HL-60 (cell line): ENCODE data around the gene SASH1.

Experiments used
- DNase-seq, 2 experiments: peaks; one replicate each; pipeline ENCODE4 v3.0.0-alpha.2; 2010 to 2020; ENCODE audit warnings: low read depth in 1 of 2, low spot score in 1 of 2
- H3K27ac ChIP-seq: fragments of 250-450 bp; sonication (Bioruptor Pico); replicated peaks from 2 replicates; pipeline ENCODE4 v1.5.1; 2020; ENCODE audit warnings: mild to moderate bottlenecking, moderate library complexity
- H3K27me3 ChIP-seq: fragments of 250-450 bp; sonication (Bioruptor Pico); 2 replicates; pipeline ENCODE4 v1.5.1; 2021; ENCODE audit warnings: mild to moderate bottlenecking, moderate library complexity; ENCODE audit not compliant: insufficient read depth, poor library complexity, severe bottlenecking
- H3K4me3 ChIP-seq: replicated peaks from 2 replicates; pipeline ENCODE4 v1.5.1; 2011; ENCODE audit warnings: mild to moderate bottlenecking, control low read depth, low read length; ENCODE audit not compliant: insufficient read depth
- CTCF ChIP-seq: IDR thresholded peaks from one replicate; pipeline ENCODE4 v1.5.1; 2011; ENCODE audit warnings: low read length, control low read depth, inconsistent platforms; ENCODE audit not compliant: insufficient read depth
- GABPA ChIP-seq: IDR thresholded peaks from 2 replicates; pipeline ENCODE4 v1.6.1; 2012; ENCODE audit warnings: low read depth
- POLR2AphosphoS5 ChIP-seq: IDR thresholded peaks from 2 replicates; pipeline ENCODE4 v1.6.1; 2012; ENCODE audit warnings: low read depth
- REST ChIP-seq: IDR thresholded peaks from 2 replicates; pipeline ENCODE4 v1.6.1; 2012; ENCODE audit warnings: low read depth; ENCODE audit not compliant: insufficient replicate concordance
- SPI1 ChIP-seq: IDR thresholded peaks from 2 replicates; pipeline ENCODE4 v1.6.1; 2012; ENCODE audit warnings: low read depth, mild to moderate bottlenecking, borderline replicate concordance

The SASH1 gene

DNA sequence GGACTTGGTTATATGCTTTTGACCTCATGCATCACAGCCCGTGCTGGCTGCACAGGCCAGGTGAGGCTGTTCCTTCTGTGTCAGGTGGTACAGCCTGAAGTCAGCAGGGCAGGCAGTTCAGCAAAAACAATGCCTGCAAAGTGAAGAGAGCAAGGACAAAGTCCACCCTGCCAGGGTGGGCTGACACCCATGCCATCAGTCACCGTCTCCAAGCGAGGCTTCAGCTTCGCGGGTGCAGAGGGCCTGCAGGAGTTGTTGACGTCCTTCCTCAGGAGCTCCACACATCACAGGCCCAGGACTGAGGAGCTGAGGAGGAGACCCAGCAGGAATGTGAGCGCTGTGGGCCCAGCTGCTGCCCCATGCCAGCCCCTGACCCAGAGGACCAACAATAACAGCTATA lies 111.3 kb downstream of the SASH1 start:
- no peak for DNase-seq
- no peaks in the 10 kb centered on the region for H3K27me3 ChIP-seq
- H3K27ac ChIP-seq = no peak overlapping the region
- no peak overlapping the region for H3K4me3 ChIP-seq
- TF ChIP-seq REST (no peak), CTCF (no peak), SPI1 (no peak), GABPA (no peak), POLR2AphosphoS5 (no peak)

- Histone ChIP-seq H3K27me3 (no peaks in the 10 kb centered on the region), H3K27ac (no peak overlapping the region), H3K4me3 (no peak overlapping the region)
- TF ChIP-seq POLR2AphosphoS5 (no peak), REST (no peak), GABPA (no peak), CTCF (no peak)
- no peak for DNase-seq
Observed at GRCh38 chr6:148455225-148455624, 112.6 kb downstream of the SASH1 start.

- Histone ChIP-seq H3K27me3 (no peaks in the 10 kb centered on the region), H3K4me3 (no peak overlapping the region), H3K27ac (no peak overlapping the region)
- DNase-seq = no peak
- no peak for TF ChIP-seq CTCF
Observed at GRCh38 chr6:148455674-148456558, 113.3 kb downstream of the SASH1 start.
